Body of pancreas (tissue), 4 donors: ENCODE results near the gene ZFC3H1.

Experiments
- POLR2A ChIP-seq, 3 donors: fragments of 450-650 bp; IDR thresholded peaks; one replicate each; pipeline ENCODE4 v1.6.1; 2016; ENCODE audit warnings: antibody characterized with exemption in 3 of 3, mild to moderate bottlenecking in 2 of 3
- TF ChIP-seq, protein P1 (sequence below), 7 experiments: fragments of 450-650 bp in 4 of 7; fragments of 200-600 bp in 3 of 7; sonication (generic) in 3 of 7; IDR thresholded peaks; one replicate each; pipeline ENCODE4 v1.5.1; 2016 to 2019; ENCODE audit warnings: antibody characterized with exemption in 7 of 7

DNA sequence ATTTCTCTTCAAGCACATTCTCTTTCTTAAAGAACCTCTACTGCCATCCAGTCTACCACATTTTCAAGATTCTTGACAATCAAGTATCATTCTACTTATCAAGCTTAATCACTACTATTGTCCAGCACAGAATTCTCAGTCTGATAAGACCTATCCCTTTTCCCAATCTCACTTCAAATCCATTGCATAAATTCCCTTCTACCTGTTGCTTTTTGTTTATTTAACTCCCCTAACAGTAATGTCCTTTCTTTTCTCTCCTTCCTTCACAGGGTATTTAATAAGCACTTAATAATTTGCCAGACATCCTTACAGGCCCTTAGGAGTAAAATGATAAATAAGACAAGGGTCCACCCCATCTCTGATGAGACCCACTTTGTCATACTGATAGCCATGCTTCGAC lies 41.7 kb downstream of the ZFC3H1 start:
- TF ChIP-seq, protein P1, sequence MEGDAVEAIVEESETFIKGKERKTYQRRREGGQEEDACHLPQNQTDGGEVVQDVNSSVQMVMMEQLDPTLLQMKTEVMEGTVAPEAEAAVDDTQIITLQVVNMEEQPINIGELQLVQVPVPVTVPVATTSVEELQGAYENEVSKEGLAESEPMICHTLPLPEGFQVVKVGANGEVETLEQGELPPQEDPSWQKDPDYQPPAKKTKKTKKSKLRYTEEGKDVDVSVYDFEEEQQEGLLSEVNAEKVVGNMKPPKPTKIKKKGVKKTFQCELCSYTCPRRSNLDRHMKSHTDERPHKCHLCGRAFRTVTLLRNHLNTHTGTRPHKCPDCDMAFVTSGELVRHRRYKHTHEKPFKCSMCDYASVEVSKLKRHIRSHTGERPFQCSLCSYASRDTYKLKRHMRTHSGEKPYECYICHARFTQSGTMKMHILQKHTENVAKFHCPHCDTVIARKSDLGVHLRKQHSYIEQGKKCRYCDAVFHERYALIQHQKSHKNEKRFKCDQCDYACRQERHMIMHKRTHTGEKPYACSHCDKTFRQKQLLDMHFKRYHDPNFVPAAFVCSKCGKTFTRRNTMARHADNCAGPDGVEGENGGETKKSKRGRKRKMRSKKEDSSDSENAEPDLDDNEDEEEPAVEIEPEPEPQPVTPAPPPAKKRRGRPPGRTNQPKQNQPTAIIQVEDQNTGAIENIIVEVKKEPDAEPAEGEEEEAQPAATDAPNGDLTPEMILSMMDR (IDR thresholded peaks at IDR 0.05): no peak
- TF ChIP-seq POLR2A (IDR thresholded peaks at IDR 0.05): no peak
